GM18520 (cell line): Measurements from ENCODE around the gene RCCD1.
"Not testable (repeated sequence)": the region's sequence is repeated elsewhere in the genome, so short reads cannot be mapped to it uniquely, and the experiment has no call there.

ENCODE experiments used
- ATAC-seq: cut with Tn5 transposase; IDR thresholded peaks from one replicate; pipeline ENCODE4 v1.9.1; 2021; ENCODE audit not compliant: unreplicated experiment

Gene RCCD1

DNA sequence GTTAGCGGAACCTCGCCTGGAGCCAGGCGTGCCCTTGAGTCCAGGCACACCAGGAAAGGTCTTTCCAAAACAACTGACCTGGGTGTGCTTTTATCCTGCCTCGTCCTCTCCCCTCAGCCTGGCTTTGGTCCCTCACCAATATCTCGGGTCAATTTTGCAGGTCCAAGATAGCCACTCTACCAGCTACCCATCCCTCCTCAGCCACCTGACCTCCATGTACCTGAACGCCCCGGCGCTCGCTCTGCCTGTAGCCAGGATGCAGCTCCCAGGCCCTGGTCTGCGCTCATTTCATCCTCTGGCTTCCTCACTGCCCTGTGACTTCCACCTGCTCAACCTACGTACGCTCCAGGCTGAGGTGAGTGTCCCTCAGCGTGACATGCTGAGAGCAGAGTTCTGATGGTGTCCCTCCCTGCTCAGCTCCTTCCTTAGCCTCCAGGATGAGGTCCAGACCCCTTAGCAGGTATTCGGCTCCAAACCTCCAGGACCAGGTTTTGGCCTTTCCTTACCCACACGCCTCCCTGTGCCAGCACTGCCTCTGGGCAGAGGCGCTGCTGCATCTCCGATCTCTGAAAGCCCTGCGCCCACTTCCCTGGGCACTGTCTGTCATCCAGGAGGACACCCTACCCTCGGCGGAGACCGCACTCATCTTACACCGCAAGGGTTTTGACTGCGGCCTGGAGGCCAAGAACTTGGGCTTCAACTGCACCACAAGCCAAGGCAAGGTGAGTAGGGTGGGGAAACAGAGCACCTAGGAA, 36.5 kb upstream of the RCCD1 start:
- no peak for ATAC-seq

DNA sequence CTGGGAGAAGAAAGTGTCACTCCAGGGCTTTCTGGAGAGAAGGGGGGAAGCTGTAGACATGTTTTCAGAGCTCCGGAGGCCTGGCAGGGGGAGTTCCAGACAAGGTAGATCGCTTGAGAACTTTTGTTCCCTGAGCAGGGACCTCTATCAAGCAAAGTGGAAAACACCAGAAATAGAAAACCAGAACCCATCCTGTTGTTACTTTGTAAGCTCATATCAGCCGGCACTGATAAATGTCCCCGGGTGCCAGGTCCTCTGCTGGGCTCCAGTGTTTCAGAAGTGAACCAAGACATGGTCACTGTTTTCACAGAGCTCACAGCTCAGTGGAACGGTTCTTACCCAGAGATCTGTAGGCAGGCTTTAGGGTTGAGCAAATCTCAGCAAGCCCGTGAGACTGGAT, 35.8 kb upstream of the RCCD1 start:
- no peak for ATAC-seq

GRCh38 chr15:90921887-90922286, 32.8 kb upstream of the RCCD1 start:
- no peak for ATAC-seq

DNA sequence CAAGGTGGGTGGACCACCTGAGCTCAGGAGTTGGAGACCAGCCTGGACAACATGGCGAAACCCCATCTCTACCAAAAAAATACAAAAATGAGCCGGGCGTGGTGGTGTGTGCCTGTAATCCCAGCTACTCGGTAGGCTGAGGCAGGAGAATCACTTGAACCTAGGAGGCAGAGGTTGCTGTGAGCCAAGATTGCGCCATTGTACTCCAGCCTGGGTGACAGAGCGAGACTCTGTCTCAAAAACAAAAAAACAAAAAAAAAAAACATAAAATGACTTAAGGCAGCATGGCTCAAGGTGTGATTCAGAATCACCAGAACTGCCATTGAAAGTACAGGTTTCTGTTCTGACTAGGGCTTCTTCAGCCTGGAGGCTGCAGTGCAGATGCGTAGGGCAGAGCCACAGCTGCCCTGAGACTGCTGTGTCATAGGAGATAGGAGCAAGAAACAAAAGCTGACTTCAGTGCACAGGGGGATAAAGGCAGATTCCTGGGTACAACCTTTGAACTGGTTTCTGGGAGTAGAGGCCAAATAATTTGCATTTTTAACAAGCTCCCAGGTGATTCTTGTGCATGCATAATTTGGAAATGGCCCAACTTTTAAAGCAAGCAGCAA, 31.9 kb upstream of the RCCD1 start:
- ATAC-seq, result peak; percentile 91

GRCh38 chr15:90924375-90924774, 30.3 kb upstream of the RCCD1 start:
- peak; percentile 57 for ATAC-seq

DNA sequence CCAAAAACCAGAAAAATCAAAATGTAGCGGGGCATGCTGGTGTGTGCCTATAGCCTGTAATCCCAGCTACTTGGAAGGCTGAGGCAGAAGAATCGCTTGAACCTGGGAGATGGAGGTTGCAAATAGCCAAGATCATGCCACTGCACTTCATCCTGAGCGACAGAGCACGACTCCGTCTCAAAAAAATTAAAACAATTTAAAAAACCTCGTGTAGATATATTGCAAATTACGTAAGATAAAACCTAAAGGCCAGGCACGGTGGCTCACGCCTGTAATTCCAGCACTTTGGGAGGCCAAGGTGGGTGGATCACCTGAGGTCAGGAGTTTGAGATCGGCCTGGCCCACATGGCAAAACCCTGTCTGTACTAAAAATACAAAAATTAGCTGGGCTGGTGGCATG, 27.9 kb upstream of the RCCD1 start:
- ATAC-seq, result not testable (repeated sequence)

- not testable (repeated sequence) for ATAC-seq
These were observed 26.6 kb upstream of the RCCD1 start for GRCh38 chr15:90928106-90928505.

DNA sequence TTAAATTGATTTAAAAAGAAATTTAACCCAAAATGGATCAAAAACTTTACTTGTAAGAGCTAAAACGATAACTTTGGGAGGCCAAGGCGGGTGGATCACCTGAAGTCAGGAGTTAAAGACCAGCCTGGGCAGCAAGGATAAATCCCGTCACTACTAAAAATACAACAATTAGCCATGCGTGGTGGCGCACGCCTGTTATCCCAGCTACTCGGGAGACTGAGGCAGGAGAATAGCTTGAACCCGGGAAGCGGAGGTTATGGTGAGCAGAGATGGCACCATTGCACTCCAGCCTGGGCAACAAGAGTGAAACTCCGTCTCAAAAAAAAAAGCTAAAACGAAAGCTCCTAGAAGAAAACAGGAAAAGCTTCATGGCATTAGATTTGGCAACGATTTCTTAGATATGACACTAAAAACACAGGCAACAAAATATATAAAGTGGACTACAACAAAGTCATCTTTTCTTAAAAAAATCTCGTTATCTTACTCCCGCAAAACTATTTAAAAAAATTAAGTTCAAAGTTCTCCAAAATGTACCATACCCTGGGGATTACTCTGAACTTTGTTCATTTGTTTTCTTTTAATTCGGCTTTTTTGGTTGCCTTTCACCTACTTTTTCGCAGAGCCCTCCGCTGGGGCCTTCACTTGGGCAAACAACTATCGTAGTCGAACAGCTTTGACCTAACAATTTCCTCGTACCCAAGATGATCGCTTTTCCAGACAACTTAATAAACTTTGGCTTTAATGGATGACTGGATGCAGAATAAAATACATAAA, 25.3 kb upstream of the RCCD1 start:
- no peak for ATAC-seq

DNA sequence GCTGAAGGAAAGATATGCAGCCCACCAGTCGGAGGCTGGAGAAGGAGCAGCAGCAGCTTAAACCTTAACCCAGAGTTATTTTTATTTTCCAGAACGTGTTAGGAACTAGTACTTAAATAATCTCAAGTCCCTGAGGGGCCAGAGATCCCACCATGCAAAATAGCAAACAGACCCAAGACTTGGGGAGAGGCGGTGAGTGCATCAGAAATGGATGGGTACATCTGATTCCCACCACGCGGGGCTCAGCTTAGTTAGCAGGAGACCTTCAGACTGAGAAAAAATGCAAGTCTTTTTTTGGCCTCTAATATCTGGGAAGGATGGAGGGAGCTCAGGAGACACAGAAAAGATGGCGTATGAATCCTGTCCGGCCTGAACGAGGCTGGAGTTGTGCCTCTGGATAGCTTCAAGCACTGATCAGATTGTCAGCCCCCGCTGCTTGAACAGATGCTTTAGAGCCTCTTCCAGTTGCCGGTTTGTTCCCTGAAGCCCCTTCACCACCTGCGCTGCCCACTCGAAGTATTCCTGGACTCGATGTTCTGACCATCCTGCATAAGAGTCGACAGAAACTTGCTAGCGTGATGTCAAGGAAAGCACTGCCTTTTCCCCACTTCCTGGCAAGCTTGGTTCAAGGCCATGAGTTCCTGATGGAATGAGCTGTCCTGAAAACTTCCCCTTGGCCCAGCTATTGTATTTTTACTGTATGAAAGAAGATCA, 23.7 kb upstream of the RCCD1 start:
- ATAC-seq, result no peak

DNA sequence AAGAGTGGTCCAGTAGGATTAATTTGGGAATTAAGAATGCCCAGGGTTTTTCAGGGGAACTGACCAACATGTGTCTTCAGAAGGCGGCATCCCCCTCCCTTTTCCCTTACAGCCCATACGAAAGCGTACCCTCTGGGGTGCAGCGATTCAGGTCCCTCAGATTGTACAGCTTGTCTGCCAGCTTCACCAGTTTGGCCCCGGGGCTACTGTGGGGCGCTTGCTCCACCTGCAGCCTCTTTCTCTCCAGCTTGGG, 23.2 kb upstream of the RCCD1 start:
- no peak for ATAC-seq

- peak; percentile 39 for ATAC-seq
These were observed 22.6 kb upstream of the RCCD1 start, which contains the start of gene HDDC3 for GRCh38 chr15:90931828-90932659. TSS of gene HDDC3 (minus strand) at chr15:90932549. CDS start at chr15:90932540, 9 bp downstream.

DNA sequence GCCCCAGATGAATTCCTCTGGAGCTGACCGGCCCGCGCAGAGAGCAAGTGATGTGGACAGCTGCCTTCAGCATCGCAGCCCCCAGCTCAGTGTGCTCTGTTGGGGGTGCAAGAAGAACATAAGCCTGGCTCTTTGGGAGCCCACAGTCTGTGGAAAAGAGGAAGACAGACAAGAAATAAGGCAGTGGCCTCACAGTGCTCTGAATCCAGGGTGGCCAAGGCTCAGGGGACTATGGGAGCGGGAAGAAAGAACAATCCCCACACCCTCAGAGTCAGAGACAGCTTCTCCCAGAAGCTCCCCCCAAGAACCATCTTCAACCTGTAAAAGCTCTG, 22.1 kb upstream of the RCCD1 start:
- no peak for ATAC-seq

- no peak for ATAC-seq
These were observed 21.4 kb upstream of the RCCD1 start for GRCh38 chr15:90933301-90933700.

DNA sequence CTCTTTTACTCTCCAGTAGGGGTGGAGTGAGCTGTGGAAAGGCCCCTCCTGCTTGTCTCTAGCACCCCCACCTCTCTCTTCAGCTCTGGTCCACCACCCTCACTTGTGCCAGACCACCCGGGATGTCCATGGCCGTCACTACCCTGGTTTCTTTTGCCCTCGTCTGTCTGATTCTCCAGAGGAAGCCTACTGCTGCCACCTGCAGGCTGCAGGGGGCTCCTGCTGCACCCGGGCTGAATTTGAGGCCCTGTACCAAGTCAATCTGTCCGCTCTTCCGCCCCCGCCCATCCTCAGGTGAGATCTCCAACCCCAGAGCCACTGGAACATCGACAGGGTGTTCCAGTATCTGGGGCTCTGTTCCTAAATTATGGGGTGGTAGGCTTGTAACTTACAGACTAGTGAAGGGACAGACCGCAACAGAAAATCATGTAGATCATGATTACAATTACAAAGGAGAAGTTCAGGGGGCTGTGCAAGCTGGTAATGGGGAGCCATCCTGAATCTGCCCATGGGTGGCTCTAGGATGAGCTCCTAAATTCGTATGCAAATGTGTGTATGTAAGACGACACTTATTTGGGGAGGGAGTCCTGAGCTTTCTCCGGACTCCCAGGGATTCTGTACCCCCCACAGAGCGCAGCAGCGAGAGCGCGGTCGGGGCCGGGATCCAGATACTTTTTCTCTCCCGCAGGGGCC, 20.3 kb upstream of the RCCD1 start:
- no peak for ATAC-seq

- ATAC-seq, result peak; percentile 39
These were observed 19.5 kb upstream of the RCCD1 start, which contains the start of gene UNC45A for GRCh38 chr15:90934949-90935751. TSS of gene UNC45A (plus strand) at chr15:90935285. CDS start at chr15:90935325, 40 bp downstream.

- ATAC-seq, result no peak
These were observed 17.9 kb upstream of the RCCD1 start for GRCh38 chr15:90936823-90937222.

- ATAC-seq, result no peak
These were observed 16.4 kb upstream of the RCCD1 start for GRCh38 chr15:90938261-90938660.

GRCh38 chr15:90939756-90940155, 14.9 kb upstream of the RCCD1 start:
- ATAC-seq, result no peak

GRCh38 chr15:90941038-90941437, 13.6 kb upstream of the RCCD1 start:
- ATAC-seq, result no peak
